Hepatocyte (in vitro differentiated cells): Measurements from ENCODE around the gene NUP155. TPM values are rescaled to one million over a fixed set of nuclear protein-coding genes. Genes with fewer than 3 reads are reported as not detected.
"Not testable (repeated sequence)": the region's sequence is repeated elsewhere in the genome, so short reads cannot be mapped to it uniquely, and the experiment has no call there.

Experiments
- DNase-seq: peaks from one replicate; pipeline ENCODE4 v3.0.0-alpha.2; 2016; ENCODE audit warnings: low spot score
- H2AFZ ChIP-seq: fragments of 200-600 bp; sonication (generic); 2 replicates; pipeline ENCODE4 v1.6.0; 2016; ENCODE audit warnings: antibody characterized with exemption, mild to moderate bottlenecking
- H3K27ac ChIP-seq: fragments of 200-600 bp; sonication (generic); 2 replicates; pipeline ENCODE4 v1.5.1; 2016; ENCODE audit warnings: mild to moderate bottlenecking
- H3K27me3 ChIP-seq: fragments of 200-600 bp; sonication (generic); 2 replicates; pipeline ENCODE4 v1.6.1; 2016
- H3K36me3 ChIP-seq: fragments of 200-600 bp; sonication (generic); replicated peaks from 2 replicates; pipeline ENCODE4 v1.5.1; 2016; ENCODE audit warnings: low read depth; ENCODE audit not compliant: insufficient read depth
- H3K4me1 ChIP-seq: fragments of 200-600 bp; sonication (generic); 2 replicates; pipeline ENCODE4 v1.5.1; 2016; ENCODE audit warnings: mild to moderate bottlenecking, moderate library complexity; ENCODE audit not compliant: insufficient read depth
- H3K4me2 ChIP-seq: fragments of 200-600 bp; sonication (generic); 2 replicates; pipeline ENCODE4 v1.6.0; 2016
- H3K4me3 ChIP-seq: fragments of 200-600 bp; sonication (generic); 2 replicates; pipeline ENCODE4 v1.5.1; 2016; ENCODE audit warnings: mild to moderate bottlenecking
- H3K79me2 ChIP-seq: fragments of 200-600 bp; sonication (generic); 2 replicates; pipeline ENCODE4 v1.6.0; 2017; ENCODE audit warnings: mild to moderate bottlenecking
- H3K9me2 ChIP-seq: fragments of 200-600 bp; sonication (generic); replicated peaks from 2 replicates; pipeline ENCODE4 v1.6.0; 2017; ENCODE audit warnings: mild to moderate bottlenecking; ENCODE audit not compliant: insufficient read depth
- H3K9me3 ChIP-seq: fragments of 200-600 bp; sonication (generic); 2 replicates; pipeline ENCODE4 v1.5.1; 2016; ENCODE audit warnings: low read depth, mild to moderate bottlenecking
- H4K20me1 ChIP-seq: fragments of 200-600 bp; sonication (generic); 2 replicates; pipeline ENCODE4 v1.6.0; 2016; ENCODE audit warnings: mild to moderate bottlenecking; ENCODE audit not compliant: insufficient read depth, poor library complexity, severe bottlenecking
- CTCF ChIP-seq: fragments of 200-600 bp; sonication (generic); IDR thresholded peaks from 2 replicates; pipeline ENCODE4 v1.5.1; 2016; ENCODE audit warnings: antibody characterized with exemption, mild to moderate bottlenecking; ENCODE audit not compliant: poor library complexity
- EZH2 ChIP-seq: fragments of 200-600 bp; sonication (generic); IDR thresholded peaks from 2 replicates; pipeline ENCODE4 v1.6.1; 2016; ENCODE audit warnings: antibody characterized with exemption, mild to moderate bottlenecking, borderline replicate concordance
- EZH2phosphoT487 ChIP-seq: fragments of 200-600 bp; sonication (generic); IDR thresholded peaks from one replicate; pipeline ENCODE4 v1.6.1; 2018; ENCODE audit warnings: antibody characterized with exemption, mild to moderate bottlenecking, low read depth, moderate library complexity; ENCODE audit not compliant: unreplicated experiment, severe bottlenecking
- WGBS: methylation state at CpG from one replicate; pipeline ENCODE4 v1.1.6; 2016; ENCODE audit warnings: low lambda C conversion rate; ENCODE audit errors: missing lambda C conversion rate; 5-methylcytosine and 5-hydroxymethylcytosine counted together
- polyA plus RNA-seq: library from polyadenylated mRNA; unstranded; fragments of >200 nt; fragmentation: Nextera tagmentation; extraction: Ambion mirVana; gene quantifications from 2 replicates; pipeline ENCODE4 v1.2.1, GENCODE V29; 2016
- total RNA-seq: library from RNA; depleted of rRNA; stranded (reverse); fragments of >200 nt; gene quantifications from 2 replicates; pipeline ENCODE4 v1.2.3, GENCODE V29; 2014

Gene NUP155
- total RNA-seq (20.2 and 23.4 TPM in 2 replicates), polyA plus RNA-seq (4.9 and 9.1 TPM in 2 replicates)

GRCh38 chr5:37370864-37371726 is at the start of gene NUP155:
Gene NUP155, minus strand, starts transcription at chr5:37371106. Its CDS starts 129 bp downstream, at chr5:37370977.
- WGBS = 1% methylated on average over 41 of the region's 49 CpGs
- peak within 1 kb of the TSS; percentile 79 for H2AFZ ChIP-seq

GRCh38 chr5:37417347-37417746 is 46.4 kb upstream of the NUP155 start:
- TF ChIP-seq EZH2 = no peak
- TF ChIP-seq CTCF = no peak
- no peak for TF ChIP-seq EZH2phosphoT487
- H2AFZ ChIP-seq = no peak overlapping the region
- 88% methylated on average over 8 of the region's 9 CpGs for WGBS
- no peak overlapping the region for H3K4me2 ChIP-seq
- DNase-seq = no peak
- H3K79me2 ChIP-seq = no peaks in the 10 kb centered on the region
- H4K20me1 ChIP-seq = no peaks in the 10 kb centered on the region
- H3K27ac ChIP-seq = no peak overlapping the region
- no peaks in the 10 kb centered on the region for H3K27me3 ChIP-seq
- H3K4me3 ChIP-seq = no peak overlapping the region
- no peaks in the 10 kb centered on the region for H3K4me1 ChIP-seq
- H3K9me2 ChIP-seq = no peaks in the 10 kb centered on the region
- H3K36me3 ChIP-seq = no peaks in the 10 kb centered on the region
- no peaks in the 10 kb centered on the region for H3K9me3 ChIP-seq

More at GRCh38 chr5:37370864-37371726, at the start of gene NUP155:
- H3K36me3 ChIP-seq = no peaks in the 10 kb centered on the region
- H3K4me2 ChIP-seq = peak within 1 kb of the TSS; percentile 80
- H3K4me3 ChIP-seq = peak within 1 kb of the TSS; percentile 69
- peak within 1 kb of the TSS; percentile 64 for H3K27ac ChIP-seq
- peaks cover 46% of the 10 kb centered on the region for H3K79me2 ChIP-seq
- H3K9me2 ChIP-seq = no peaks in the 10 kb centered on the region
- DNase-seq = peak; percentile 96
- no peaks in the 10 kb centered on the region for H3K27me3 ChIP-seq
- no peaks in the 10 kb centered on the region for H4K20me1 ChIP-seq
- no peak for TF ChIP-seq CTCF
- no peak for TF ChIP-seq EZH2phosphoT487
- TF ChIP-seq EZH2 = no peak
- H3K4me1 ChIP-seq = peaks cover 8% of the 10 kb centered on the region
- no peaks in the 10 kb centered on the region for H3K9me3 ChIP-seq

- not testable (repeated sequence) for H3K4me1 ChIP-seq, H3K27me3 ChIP-seq, H3K4me3 ChIP-seq, H4K20me1 ChIP-seq, H3K4me2 ChIP-seq, H3K27ac ChIP-seq, H3K79me2 ChIP-seq, H3K9me3 ChIP-seq, H2AFZ ChIP-seq, DNase-seq, H3K36me3 ChIP-seq, H3K9me2 ChIP-seq
- WGBS = no CpG with 5 or more reads among the region's 33 CpGs
Observed at GRCh38 chr5:37415456-37415855, 44.5 kb upstream of the NUP155 start.

DNA sequence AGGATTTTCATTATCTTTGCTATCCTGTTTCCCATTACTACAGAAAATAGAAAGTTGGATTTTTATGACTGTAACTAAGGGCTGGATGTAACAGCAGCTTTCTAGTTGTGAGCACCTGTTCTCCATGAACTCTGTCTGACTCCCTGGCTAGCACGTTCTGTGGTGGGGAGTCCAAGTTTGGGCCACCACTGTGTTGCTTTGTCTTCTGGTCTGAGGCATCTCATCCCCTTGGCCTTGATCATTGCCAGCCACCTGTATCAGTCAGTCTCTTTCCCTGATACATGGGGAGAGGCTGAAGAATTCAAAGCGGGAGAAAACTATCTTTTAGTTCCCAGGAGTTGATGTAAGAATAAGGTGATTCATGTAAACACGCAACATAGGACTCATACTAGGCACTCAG is 41.6 kb upstream of the NUP155 start:
- Histone ChIP-seq H4K20me1 (no peaks in the 10 kb centered on the region), H3K36me3 (no peaks in the 10 kb centered on the region), H3K9me2 (no peaks in the 10 kb centered on the region), H2AFZ (no peak overlapping the region), H3K4me3 (no peak overlapping the region), H3K9me3 (no peaks in the 10 kb centered on the region), H3K4me1 (no peaks in the 10 kb centered on the region), H3K79me2 (no peaks in the 10 kb centered on the region), H3K27me3 (no peaks in the 10 kb centered on the region), H3K27ac (no peak overlapping the region), H3K4me2 (no peak overlapping the region)
- 95% methylated on average over 3 of the region's 3 CpGs for WGBS
- TF ChIP-seq EZH2 (no peak), EZH2phosphoT487 (no peak), CTCF (no peak)
- DNase-seq = no peak
